Pericardium fibroblast (primary cell): ENCODE measurements around the gene AP1M1. TPM values are rescaled to one million over a fixed set of nuclear protein-coding genes. Genes with fewer than 3 reads are reported as not detected.

Source experiments
- total RNA-seq: library from RNA; depleted of rRNA; stranded (reverse); fragments of >200 nt; gene quantifications from 2 replicates; pipeline ENCODE4 v1.2.3, GENCODE V29; 2015

Gene AP1M1
- 91.3 and 119 TPM in 2 replicates for total RNA-seq

DNA sequence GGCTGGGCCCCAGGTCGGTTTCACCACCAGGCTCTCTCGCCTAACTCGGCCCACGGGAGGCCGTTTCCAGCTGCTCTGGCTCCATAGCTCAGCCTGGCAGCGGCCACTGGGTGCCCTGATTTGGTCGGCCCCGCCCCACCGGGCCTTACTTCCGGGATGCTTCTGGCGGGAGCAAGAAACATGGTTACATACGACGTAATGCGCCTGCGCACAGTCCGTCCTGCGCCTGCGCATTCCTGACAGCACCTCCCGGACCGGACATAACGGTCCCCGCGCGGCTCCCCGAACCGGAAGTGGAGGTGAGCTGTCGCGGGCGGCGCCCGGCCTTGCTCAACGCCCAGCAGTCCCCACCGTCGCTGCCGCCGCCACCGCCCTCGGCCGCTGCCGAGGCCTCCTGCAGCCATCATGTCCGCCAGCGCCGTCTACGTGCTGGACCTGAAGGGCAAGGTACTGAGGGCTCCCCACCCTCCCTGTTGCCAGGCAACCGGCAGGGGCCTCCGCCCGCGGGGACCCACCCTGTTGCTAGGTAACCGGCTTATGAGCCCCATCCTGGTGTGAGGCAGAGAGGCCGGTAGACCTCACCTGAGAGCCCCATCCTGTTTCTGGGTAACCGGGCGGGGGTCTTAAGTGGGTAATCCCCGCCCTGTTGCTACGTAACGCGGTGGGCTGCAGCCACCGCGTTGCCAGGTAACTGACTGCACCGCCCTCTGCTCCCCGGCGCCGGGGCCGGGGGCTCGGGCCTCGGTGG lies at the start of gene AP1M1:
Gene AP1M1, plus strand, starts transcription at position 290 of the 748 bp plus-strand sequence. Its CDS starts 116 bp downstream, at position 406.

DNA sequence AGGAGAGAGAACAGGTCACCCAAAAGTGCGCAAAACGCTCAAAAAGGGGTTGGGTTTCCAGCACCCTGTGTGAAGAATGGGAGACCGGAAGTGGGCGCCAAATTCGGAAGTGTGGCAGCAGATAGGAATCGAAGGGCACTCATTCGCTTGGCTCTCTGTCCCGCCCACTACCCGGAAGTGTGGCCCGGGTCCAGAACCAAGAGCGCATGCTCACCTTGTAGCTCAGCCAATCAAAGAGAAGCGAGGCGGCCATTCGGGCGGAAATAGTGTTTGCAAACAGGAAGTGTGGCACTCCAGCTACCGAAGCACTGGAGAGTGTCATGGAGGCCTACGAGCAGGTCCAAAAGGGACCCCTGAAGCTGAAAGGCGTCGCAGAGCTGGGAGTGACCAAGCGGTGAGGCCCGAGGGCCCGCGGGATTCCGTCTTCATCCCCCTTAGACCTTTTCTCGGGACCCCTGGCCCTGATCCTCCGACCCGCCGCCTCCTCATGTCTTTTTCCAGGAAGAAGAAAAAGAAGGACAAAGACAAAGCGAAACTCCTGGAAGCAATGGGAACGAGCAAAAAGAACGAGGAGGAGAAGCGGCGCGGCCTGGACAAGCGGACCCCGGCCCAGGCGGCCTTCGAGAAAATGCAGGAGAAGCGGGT lies 12.5 kb upstream of the AP1M1 start, which contains the start of gene FAM32A:
Gene FAM32A, plus strand, starts transcription at position 288 of the 645 bp plus-strand sequence. Its CDS starts 33 bp downstream, at position 321.

Other genes starting within 250 kb of the AP1M1 start
- gene OR10H4, start 248.9 kb upstream of the AP1M1 start, total RNA-seq: not detected in 2 replicates
- 586 and 1,159 TPM in 2 replicates for gene TPM4, start 121.4 kb upstream of the AP1M1 start, total RNA-seq
- 49.1 and 60.1 TPM in 2 replicates for gene RAB8A, start 86.0 kb upstream of the AP1M1 start, total RNA-seq
- not detected in 2 replicates for gene HSH2D, start 54.2 kb upstream of the AP1M1 start, total RNA-seq
- not detected in 2 replicates for gene CIB3, start 24.4 kb upstream of the AP1M1 start, total RNA-seq
- 93.8 and 99.4 TPM in 2 replicates for gene FAM32A, start 12.5 kb upstream of the AP1M1 start, total RNA-seq
- 19.6 and 37.2 TPM in 2 replicates for gene KLF2, start 126.9 kb downstream of the AP1M1 start, total RNA-seq